Mucosa of gallbladder (tissue), 1 donor: ENCODE results near the gene ATXN1. TPM values are rescaled to one million over a fixed set of nuclear protein-coding genes. Genes with fewer than 3 reads are reported as not detected.

Experiments
- DNase-seq: peaks from one replicate; pipeline ENCODE4 v3.0.0-alpha.2; 2020; ENCODE audit warnings: low spot score
- total RNA-seq: library from RNA; stranded (reverse); gene quantifications from one replicate; pipeline ENCODE4 v1.2.1, GENCODE V29; 2021
- donor health status: DM: no; HTN: no; CAD: no.

Gene ATXN1
- total RNA-seq, 1 donor from 2014 or later = 71.0 TPM

GRCh38 chr6:16762268-16762549 lies 949 bp upstream of the ATXN1 start:
- no peak for DNase-seq

- DNase-seq = peak; percentile 89
Measured at GRCh38 chr6:16761471-16762267, 409 bp upstream of the ATXN1 start.

GRCh38 chr6:16759646-16760515 lies 1.4 kb downstream of the ATXN1 start:
- DNase-seq = peak; percentile 92

- no peak for DNase-seq
Measured at GRCh38 chr6:16759181-16759645, 2.0 kb downstream of the ATXN1 start.

DNA sequence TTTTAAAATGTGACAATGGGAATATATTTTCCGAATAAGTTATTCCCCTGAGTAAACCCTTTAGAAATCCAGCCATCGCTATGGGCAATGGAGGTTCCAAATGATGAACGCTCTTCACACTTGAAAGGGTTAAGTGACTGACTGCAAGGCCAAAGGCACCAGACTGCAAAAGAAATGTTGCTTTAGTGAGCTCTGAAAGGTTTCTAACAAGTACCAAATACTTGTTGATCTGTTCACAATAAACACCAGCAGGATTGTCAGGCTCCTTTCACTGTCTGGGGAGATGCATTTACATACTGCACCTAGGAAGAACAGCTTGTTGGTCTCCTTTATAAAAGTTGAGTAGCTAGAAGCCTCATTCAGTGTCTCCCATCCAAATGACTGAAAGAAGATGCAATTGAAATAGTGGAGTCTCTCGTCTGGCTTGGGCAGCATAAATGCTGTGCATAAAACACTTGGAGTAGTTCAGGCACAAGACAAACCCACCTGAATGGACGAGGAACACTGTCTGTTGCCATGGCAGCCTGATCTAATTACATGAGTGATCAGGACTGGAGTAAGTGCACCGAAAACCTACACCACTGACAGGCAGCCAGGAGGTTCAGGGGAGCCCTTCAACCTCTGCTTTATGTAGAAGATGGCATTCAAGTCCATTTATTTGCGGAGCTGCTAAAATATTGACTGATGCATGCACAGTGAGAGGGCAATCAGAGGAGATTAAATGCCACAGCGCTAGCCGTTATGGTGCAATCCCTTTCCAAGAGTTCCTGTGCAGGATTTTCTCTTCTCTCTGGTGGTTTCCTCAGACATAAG lies 2.9 kb downstream of the ATXN1 start:
- no peak for DNase-seq

DNA sequence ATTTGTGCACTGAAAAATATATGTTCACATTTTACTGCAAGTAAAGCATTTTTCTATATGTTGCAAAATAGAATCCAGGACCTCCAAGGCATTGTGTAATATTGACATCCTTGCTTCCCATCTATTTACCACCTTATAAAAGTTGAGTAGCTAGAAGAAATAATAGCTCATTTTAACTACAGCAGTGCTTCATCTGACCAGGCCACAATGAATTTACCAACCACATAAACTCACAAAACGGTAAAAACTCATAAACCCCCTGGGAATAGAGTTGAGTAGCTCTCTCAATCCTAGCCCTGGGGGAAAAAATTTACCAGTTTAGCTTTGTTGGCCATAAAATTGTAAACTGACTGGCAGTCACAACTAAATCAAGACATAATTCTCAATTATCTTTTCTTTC lies 3.9 kb downstream of the ATXN1 start:
- no peak for DNase-seq

DNA sequence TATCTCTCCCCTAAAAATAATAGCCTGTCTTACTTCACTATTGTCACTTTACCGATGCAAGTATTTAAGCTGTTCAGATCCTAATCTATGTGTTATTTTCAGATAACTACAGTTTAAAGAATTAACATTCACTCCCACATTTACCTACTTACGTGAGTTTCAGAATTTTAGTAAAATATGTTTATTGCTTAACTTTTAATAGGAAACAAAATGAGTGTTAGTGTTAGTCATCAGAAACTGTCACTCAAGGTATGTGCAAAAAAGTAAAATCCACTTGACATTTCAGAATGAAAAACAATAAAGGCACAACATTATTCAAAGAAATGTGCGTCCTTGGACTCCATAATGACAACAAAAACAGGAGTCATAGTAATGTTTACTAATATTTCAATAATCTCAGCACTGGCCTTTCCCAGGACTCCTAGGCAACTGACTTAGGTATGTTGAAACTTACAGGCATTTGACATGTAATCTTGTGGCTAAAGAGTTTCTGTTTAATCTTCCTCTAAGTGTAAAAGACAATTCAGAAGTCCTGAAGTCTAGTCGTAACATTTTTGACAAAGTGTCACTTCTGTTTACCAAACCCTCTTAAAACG lies 4.5 kb downstream of the ATXN1 start:
- DNase-seq = no peak

DNA sequence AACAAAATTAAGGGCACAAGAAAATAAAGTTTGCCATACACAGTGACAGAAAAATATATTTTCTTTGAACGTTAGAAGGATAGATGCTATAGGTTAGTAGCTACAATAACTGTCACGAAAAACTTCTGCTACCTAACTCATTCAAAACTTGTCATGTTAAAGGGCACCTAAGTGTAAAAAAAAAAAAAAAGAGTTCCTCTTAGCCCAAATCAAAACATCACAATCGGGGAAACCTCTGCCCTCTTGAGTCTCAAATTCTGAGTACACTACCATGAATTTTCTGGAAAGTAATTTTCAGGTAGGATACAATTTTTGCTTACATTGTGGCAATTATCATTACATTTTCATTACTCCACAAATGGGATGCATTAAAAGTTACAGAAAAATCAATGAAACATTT lies 5.7 kb downstream of the ATXN1 start:
- no peak for DNase-seq

DNA sequence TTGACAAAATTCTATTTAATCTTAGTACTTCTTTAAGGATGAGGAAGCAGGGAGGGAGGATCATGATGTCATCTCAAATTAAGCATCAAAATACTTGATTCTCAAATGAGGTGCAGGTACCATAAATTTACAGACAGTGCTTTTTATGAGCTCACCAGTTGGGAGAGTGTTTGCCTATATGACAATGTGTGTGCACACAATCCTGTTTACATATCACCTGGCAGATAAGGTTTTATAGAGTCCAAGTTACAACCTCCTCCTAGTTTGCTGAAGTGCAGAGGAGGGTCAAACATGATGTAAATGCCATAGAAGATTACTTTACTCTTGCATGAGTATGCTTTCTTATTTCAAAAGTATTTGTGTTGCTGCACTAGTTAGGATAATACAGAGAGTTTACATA lies 6.4 kb downstream of the ATXN1 start:
- DNase-seq = no peak

DNA sequence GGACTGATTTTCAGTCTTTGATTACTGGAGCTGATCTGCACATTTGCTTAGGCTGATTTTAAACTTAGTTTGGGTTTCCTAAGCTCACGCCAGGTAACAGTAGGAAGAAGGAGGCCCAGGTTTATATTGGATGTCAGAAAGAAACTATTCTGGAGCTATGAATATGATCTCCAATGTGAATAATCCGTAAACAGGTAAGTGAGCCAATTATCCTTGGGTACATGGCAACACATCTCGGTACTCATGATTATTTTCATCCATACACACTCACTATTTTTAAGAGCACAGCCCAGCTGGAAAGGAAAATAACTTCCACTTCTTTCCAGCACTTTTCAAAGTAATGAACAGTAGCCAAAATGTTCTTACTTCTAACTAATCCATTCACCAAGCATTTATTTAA lies 7.0 kb downstream of the ATXN1 start:
- no peak for DNase-seq

DNA sequence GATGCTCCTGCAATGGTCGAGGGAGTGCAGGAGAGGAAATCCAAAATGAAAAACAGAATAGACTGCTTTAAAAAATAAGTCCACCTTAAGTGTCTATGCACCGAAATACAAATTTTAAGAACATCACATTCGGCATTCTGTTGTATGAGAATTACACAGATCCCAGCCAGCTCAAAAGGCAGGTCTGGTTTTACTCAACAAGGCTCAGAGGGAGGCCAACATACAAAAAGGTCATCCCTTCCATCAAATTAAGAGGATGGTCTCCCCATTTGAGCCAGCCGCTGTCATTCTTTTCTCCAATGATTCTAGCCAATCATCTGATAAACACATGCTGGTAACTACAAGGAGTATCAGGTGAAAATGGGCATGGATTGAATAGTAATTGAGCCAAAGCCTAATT lies 7.9 kb downstream of the ATXN1 start:
- no peak for DNase-seq

GRCh38 chr6:16752206-16752866 lies 8.9 kb downstream of the ATXN1 start:
- DNase-seq = no peak

DNA sequence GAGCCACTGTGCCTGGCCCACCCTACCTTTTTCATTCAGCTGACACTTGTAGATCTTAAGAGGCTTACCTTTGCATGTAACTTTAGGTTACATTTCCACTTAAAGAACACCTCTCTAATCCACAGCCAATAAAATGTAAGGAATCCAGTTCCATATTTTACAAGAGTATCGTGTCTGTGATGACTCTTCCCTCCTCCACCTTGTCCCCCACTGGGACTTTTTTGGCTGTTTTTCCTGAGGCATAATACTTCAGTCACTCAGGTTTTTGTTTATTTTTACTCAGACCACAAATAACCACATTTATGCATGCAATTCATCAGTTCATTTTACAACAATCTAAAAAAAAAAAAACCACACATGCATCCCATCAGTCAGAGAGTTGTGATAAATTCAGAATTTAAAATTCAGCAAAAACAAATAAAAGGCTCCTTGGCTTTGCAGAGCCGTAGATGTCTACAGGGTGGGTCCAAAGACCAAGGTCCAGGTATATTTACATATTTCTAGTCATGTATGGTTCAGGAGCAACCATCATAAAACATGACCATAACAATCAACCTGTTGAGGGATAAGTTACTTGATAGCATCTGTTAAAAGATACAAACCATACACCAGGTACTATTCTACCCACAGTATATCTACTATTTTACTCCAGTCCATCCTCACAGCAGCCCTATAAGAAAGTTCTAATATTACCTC lies 9.9 kb downstream of the ATXN1 start:
- DNase-seq = no peak

- DNase-seq = no peak
Measured at GRCh38 chr6:16750566-16750965, 10.7 kb downstream of the ATXN1 start.

DNA sequence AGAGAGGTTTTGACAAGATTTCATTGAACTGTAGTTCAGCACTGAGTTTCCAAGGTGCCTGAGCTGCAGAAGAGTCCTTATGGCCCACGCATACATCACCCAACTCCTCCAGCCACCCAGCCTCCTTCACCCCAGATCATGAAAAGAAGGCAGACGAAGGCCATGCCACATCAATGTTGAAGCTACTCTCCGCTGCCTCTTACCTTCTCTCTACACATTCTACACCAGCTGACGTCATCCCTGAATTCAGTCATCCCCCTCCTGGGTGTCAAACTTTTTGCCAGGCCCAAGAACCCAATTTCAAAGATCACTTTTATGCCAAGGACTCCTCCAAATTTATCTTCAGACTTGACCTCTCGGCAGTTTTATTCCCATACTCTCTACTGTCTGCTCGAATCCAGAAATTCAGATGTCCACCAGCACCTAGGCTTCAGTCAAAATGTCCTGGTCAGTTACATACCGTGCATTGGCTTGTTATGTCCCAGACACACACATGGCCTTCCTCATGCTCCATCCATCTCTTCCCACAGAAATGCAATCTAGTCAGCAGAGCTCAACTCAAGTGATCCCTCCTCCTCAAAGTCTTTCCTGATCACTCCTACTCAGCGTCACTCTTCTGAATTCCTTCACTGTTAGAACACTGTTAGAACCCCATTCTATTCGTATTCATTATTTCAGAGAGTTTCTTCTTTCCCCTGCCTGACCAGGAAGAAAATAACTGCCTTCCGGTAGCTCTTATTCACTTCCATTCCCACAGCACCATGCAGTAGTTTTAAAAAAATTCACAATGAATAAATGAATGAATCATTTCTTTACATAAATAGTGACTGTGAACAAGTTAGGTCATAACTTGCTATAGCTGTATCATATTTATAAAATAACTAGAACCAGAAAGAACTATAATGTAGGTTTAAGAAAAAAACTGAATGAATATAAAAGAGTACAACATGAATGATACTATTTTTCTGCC lies 11.5 kb downstream of the ATXN1 start:
- DNase-seq = no peak

- DNase-seq = no peak
Measured at GRCh38 chr6:16748025-16748319, 13.3 kb downstream of the ATXN1 start.

DNA sequence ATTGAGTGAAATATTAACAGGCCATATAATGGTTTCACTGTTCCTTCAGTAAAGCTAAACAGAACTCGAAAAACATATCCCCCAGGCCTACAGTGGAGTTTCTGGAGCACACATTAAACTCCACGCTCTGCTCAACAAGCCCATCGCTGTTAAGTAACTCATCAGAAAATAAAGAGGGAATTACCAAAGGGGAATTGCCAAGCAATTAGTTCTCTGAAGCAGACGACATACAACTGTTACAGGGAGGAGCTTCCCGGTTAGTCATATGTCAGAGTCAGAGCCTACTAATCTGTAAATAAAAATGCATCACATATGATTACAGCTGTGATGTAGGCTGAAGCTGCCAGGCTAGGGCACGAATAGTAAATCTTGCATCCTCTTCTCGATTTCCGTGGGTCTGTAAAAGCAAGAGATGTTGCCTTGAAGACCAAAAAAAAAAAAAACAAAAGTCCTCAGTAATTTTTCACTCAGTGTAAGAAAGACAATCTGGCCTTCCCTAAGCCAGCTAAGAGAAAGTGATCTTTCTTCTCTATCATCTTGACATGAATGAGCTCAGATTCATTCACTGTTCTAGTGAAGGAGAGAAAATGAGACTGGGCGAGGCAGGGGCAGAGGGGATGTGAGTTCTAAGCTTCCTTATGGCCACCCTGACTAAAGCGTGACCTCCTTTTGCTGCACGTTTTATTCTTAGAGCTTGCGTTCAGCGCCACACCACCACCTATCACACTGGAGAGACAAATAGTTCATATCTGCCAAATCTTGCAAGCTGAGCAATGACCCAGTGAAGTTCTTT lies 13.8 kb downstream of the ATXN1 start:
- DNase-seq = no peak

GRCh38 chr6:16746812-16747211 lies 14.4 kb downstream of the ATXN1 start:
- no peak for DNase-seq

DNA sequence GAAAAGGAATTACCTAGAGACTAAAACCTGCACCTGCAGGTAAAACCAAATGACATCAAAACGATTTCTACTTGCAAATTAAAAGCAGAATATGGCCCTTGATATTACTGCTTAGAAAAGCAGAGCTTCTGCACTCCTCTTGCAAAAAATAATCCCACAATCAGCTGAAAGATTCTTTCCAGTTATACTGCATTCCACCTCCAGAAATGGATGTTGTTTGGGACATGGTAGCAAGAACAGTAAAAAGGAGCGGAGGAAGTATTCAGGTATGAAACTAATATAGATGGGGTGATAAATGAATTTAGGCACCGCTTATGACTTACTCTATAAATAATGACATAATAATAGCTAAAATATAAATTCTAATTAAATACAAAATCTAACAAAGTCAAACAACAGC lies 14.9 kb downstream of the ATXN1 start:
- no peak for DNase-seq
